A673 (cell line): ENCODE results near the gene PTK7.

Experiments
- CTCF ChIP-seq: fragments of 300-800, 200-600 bp; sonication (generic); conservative IDR thresholded peaks from 2 replicates; pipeline ENCODE4 v1.5.1; 2017; ENCODE audit warnings: low read depth, mild to moderate bottlenecking, antibody characterized with exemption, low read length, moderate library complexity, mixed read lengths
- EZH2 ChIP-seq: fragments of 200-600 bp; sonication (generic); IDR thresholded peaks from 2 replicates; pipeline ENCODE4 v1.6.1; 2017; ENCODE audit warnings: borderline replicate concordance, low read depth, mild to moderate bottlenecking, mixed read lengths, antibody characterized with exemption, low read length; ENCODE audit not compliant: poor library complexity, severe bottlenecking

GRCh38 chr6:43077333-43077809, 1.3 kb downstream of the PTK7 start:
- no peak for TF ChIP-seq CTCF
- TF ChIP-seq EZH2: no peak
